Effector CD8-positive, alpha-beta T cell (primary cell): ENCODE measurements around the gene SARS1.
A peak's percentile ranks its signal among the peaks of the same experiment; 100 is the strongest.
"Not testable (repeated sequence)": the region's sequence is repeated elsewhere in the genome, so short reads cannot be mapped to it uniquely, and the experiment has no call there.

ENCODE experiments used
- DNase-seq: peaks from one replicate; lab custom pipeline; 2025; lab: John Stamatoyannopoulos, UW
- total RNA-seq, 4 experiments: gene quantifications; one replicate each; lab custom pipeline; 2026; lab: John Stamatoyannopoulos, UW

SARS1 gene, protein sequence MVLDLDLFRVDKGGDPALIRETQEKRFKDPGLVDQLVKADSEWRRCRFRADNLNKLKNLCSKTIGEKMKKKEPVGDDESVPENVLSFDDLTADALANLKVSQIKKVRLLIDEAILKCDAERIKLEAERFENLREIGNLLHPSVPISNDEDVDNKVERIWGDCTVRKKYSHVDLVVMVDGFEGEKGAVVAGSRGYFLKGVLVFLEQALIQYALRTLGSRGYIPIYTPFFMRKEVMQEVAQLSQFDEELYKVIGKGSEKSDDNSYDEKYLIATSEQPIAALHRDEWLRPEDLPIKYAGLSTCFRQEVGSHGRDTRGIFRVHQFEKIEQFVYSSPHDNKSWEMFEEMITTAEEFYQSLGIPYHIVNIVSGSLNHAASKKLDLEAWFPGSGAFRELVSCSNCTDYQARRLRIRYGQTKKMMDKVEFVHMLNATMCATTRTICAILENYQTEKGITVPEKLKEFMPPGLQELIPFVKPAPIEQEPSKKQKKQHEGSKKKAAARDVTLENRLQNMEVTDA
- 194 to 414 (median 222) reads per million in 4 experiments for total RNA-seq

DNA sequence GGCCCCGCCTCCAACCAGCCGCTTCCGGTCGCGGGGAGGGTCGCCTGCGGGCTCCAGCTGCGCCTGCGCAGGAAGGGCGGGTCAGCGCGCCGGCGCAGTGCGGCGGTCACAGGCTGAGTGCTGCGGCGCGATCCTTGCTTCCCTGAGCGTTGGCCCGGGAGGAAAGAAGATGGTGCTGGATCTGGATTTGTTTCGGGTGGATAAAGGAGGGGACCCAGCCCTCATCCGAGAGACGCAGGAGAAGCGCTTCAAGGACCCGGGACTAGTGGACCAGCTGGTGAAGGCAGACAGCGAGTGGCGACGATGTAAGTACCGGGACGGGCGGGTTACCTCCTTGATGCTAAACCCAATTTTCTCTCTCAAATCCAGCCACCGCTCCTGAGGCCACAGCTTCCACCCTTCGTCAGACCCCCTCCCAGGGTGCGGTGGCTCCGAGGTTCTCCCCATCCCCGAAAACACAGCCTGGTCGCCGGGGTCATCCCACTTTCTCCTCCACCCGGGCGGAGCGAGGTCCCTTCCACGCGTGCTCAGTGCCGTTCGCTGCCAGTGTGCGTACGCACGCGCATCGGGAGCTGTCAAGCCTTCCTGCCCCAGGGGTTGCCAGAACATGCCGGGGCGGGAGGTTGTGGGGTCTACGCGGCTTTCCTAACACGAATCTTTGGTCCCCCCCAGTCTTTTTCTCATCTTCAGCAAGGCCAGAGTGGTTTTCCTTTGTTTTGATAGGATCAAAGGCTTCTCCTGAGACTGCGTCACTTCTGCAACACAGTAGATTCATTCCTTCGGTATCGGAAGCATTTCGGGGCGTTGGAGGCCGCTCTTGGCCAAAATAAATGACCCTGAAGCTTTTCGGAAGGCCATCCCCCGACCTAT, at the start of gene SARS1:
TSS of gene SARS1 (plus strand) at position 95 of the 870 bp plus-strand sequence. CDS start at position 170, 75 bp downstream.
- peak; percentile 82 for DNase-seq

DNA sequence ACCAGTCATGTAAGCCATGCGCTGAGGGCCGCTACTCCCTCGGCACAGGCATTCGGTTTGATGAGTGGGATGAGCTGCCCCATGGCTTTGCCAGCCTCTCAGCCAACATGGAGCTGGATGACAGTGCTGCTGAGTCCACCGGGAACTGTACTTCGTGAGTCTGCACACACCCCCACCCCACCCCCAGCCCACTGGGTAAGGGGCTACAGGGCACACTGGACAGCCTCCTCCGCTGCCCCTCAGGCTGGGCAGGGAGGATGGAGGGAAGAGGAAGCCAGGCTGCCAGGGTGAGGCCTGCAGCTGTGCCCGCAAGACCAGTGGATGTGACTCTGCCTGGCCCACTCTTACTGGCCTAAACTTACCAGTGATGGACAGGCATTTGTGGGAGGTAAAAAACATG, 49.2 kb upstream of the SARS1 start:
- DNase-seq, result no peak

DNA sequence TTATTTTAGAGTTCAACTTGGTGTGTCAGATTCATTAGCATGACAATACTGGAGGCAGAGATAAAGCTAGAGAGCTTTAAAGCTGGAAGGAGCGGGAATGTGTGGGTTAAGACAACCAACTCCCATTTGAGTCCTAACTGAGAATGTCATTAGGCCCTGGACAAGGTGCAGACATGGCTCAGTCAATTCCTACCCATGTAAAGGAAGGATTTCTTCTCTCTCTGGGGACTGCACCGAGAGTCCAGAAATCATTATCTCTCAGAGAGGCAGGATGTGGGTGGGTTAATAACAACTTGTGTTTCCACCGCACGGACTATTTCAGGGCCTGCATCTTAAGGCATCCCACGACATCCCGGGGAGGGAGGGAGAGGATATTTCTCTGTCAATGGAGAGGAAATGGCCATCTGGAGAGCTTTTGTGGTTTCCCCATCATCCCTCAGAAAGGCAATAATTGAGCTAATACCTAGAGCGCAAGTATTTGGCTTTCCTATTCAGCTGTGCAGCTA, 46.7 kb upstream of the SARS1 start:
- DNase-seq, result no peak

DNA sequence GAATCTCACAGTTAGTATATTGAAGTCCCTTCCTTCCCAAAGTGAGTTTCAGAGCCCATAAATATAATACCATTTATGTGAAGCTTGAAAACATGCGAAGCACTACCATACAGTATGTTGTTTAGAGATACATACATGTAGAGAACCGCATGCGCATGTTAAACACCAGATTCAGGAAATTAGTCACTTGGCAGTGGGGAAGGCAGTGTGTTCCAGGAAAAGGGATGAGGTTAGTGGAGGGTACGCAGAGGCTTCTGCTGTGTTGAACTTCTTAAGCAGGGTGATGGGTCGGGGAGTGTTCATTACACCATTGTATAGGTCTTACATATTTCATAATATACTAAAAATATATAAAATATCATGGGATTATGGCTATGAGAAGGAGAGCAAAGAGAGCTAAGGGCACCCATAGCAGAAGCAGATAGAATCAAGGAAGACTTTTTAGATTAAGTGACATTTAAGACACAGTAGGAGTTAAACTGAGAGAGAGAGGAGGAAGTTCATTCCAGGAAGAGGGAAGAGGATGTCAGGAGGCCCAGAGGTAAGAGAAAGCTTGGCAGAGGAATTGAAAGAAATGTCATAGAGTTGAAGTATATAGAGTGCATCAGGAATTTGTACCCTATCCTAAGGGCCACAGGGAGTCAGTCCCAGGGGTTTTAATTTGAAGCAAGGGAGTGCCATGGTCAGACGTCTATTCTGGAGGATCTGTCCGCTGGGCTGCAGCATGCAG, 43.5 kb upstream of the SARS1 start:
- no peak for DNase-seq

DNA sequence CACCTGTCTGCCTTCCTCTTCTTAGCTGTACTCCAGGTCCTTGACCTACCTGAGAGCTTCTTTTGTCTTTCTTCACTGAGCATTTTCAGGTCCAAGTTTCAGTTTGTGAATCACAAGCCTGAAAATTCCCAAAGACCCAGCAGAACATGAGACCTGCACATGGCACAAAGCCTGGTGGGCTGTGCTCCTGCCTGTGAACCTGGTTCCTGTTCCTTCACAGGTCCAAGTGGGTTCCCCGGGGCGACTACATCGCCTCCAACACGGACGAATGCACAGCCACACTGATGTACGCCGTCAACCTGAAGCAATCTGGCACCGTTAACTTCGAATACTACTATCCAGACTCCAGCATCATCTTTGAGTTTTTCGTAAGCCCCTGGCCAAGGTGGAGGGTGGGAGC, 42.1 kb upstream of the SARS1 start:
- DNase-seq, result no peak

DNA sequence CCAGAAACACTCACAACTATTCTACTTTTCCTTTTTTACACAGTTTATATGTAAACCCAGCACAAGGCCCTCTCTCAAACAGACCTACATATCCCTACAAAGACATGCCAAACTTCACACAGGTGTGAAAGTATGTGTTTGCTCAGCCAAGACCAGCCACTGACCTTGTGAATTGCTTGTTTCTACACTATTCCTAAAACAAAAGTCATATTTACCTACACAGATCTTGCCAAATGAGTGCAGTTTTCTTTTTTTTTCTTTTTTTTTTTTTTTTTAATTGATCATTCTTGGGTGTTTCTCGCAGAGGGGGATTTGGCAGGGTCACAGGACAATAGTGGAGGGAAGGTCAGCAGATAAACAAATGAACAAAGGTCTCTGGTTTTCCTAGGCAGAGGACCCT, 37.4 kb upstream of the SARS1 start:
- DNase-seq, result not testable (repeated sequence)

DNA sequence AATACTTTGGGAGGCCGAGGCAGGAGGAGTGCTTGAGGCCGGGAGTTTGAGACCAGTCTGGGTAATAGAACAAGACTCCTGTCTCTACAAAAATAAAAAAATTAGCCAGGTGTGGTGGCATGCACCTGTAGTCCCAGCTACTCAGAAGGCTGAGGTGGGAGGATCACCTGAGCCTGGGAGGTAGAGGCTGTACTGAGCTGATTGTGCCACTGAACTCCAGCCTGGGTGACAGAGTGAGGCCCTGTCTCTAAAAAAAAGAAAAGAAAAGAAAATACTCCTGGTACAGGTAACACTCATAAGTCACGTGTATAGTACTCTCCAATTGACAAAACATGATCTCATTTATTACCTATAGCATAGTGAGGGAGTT, 33.0 kb upstream of the SARS1 start:
- not testable (repeated sequence) for DNase-seq

DNA sequence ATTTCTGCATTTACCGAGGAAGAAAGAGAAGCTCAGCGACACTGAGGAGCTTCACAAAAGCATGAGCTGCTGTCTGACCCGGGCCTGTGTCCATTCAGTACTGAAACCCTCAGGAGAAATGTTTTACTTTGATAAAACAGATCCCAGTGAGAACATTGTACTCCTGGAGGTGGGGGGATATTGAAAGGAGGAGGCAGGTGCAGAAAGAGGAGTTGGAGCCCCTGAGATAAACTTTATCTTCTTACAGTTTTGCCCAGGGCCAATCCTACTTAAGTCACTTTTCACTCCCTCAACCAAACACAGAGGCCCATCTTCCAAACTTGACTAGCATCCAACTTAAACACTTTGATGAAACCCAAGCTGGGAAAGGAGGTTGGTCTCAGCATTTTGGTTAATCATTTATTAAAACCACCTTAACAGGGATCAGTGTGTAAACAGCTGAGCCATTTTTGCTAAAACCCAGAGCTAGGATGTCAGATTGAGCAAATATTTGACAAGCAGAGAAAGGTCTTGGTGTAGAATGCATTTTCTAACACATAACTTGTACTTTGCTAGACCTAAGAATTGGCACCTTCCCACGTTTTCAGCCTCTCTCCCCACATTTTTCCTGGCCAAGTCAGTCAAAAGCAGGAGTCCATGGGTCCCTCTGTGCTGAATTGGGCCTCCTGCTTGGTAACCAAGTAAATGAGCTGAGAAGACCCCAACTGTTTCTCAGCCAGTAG, 32.5 kb upstream of the SARS1 start:
- no peak for DNase-seq

DNA sequence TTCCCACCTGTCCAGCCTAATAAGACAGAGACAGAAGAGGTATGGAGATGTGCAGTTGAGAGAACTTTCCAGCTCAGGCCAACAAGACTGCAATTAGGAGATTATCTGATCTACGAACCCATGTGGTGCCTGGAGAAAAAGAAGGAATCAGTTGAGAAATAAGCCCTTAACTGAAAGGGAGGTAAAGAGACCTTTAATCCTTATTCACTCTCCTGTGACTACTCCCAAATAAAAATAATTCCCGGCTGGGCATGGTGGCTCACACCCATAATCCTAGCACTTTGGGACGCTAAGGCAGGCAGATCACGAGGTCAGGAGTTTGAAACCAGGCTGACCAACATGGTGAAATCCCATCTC, 31.9 kb upstream of the SARS1 start:
- no peak for DNase-seq

DNA sequence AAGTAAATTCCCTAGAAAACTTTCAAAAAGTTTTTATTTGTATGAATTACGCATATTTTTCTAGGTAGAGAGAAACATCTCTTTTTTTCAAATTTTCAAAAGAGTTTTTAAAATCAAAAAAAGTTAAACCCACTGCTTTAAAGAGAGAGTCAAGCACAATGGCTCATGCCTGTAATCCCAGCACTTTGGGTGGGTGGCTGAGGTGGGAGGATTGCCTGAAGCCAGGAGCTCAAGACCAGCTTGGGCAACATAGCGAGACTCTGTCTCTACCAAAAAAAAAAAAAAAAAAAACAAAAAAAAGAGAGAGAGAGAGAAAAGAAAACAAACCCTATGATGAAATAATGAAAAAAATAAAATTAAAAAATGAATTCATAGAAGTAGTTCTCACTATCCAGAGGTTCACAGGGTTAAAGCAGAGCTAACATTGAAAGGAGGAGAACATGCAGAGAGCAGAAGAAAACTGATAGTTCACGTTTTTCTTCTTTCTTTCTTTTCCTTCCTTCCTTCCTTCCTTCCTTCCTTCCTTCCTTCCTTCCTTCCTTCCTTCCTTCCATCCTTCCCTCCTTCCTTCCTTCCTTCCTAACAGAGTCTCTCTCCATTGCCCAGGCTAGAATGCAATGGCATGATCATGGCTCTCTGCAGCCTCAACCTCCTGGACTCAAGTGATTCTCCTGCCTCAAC, 30.5 kb upstream of the SARS1 start:
- no peak for DNase-seq

DNA sequence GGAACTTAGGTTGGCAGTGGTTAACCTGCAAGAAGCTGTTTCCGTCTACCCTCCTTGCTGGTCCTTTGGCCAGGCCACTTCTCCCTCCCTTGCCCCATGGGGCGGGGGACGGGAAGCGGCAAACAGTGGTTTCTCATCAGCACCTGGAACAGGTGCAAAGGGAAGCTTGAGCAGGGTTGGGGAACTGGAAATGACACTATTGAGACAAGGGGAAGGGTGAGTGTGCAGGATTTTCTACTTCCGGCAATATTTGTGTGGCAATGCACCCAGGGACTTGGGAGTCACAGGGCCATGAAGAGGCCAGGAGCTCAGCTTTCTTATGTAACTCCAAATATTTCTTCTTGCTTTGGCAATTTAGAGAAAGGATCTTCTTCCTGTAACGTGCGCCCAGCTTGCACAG, 29.0 kb upstream of the SARS1 start:
- no peak for DNase-seq

DNA sequence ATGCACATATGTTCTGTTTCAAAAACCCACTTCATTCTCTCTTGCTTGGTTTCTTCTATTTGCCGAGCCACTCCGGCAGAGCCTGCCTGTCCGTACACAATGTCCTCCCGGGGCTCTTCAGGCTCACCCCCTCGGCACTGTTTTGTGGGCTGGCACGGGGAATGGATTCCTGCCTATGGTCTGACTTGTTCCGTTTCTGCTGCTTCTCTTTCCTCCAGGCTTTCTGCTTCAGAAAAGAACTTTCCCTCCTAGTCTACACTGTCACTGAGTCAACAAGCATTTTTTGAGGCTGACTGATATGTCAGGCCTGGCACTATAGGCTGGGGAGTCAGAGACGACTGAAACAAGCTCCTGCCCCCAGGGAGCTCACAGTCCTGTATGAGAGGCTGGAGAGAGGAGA, 28.4 kb upstream of the SARS1 start:
- DNase-seq, result no peak

DNA sequence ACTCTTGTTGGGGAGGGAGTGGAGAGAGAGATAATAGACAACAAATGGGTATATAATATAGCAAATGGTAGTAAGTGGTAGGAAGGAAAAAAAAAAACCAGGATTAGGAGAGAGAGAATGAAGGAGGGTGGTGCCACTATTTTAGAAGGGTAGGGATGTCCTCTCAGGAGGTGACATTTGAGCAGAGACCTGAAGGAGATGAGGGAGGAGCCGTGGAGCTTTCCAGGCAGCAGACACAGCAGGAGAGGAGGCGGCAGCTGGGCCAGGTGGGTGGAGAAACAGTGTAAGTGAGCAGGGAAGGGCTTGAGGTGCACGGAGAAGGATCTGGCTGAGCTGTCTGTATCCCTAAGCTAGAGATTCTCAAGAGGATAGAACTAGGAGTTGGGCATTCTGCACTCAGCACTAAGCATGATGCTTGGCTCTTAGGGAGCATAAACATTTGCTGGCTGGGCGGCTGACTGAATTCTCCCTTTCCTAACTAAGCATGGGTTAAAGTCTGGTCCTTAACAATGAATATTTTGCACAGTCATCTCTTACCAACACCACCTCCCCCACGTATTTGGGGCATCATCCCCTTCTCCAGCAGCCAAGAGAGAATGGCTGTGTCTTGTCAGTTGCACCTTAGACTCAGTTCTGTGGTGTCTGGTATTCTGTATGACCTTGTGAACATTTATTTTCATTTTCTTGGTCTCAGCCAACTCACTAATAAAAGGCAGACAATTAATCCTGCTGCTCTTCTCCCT, 27.6 kb upstream of the SARS1 start:
- no peak for DNase-seq

DNA sequence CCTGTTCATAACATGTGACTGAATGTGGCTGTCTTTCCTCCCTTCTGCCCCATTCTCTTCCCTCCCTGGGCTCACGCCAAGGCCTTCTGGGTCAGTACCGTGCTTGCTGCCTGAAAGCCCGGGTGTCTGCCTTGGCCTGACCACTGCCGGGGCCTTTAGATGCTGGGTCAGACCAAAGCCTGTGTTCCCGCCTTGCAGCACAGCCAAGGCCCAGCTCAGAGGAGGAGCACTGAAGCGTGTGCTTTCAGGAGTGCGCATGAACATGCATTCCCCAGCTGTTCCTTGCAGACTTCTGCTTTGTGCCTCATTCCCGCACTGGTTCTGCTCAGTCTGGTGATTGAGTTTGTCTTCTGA, 27.0 kb upstream of the SARS1 start:
- DNase-seq, result no peak

DNA sequence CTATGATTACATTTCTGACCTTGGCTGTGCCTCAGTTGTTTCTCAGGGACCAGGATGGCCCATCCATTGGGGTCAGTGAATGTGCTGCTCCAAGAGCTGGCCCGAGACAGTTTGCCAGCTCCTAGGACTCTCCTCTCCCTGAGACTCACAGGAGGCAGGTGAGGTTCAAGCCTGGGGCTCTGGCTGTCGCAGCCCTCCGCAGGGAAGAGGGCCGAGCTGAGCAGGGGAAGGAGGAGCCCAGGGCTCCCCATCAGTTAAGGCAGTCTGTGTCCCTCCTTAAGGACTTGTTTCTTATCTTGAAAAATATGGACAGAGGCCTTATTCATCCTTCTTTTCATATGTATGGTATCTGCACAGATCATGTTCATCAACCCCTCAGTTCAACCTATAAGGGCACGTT, 26.6 kb upstream of the SARS1 start:
- no peak for DNase-seq

DNA sequence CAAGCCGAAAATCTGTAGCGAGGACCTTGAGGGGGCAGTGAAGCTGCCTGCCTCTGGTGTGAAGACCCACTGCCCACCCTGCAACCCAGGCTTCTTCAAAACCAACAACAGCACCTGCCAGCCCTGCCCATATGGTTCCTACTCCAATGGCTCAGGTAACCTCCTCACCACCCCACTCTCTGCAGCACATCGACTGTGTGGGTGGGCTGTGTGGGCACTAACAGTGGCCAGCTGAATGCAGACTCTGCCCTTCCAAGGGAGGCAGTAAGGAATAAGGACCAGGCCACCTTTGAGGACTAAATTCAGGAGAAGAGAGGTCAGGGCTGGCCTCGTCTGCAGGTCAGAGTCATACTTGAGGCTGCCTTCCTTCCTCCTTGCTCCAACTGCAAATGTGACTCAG, 25.5 kb upstream of the SARS1 start:
- DNase-seq, result no peak

DNA sequence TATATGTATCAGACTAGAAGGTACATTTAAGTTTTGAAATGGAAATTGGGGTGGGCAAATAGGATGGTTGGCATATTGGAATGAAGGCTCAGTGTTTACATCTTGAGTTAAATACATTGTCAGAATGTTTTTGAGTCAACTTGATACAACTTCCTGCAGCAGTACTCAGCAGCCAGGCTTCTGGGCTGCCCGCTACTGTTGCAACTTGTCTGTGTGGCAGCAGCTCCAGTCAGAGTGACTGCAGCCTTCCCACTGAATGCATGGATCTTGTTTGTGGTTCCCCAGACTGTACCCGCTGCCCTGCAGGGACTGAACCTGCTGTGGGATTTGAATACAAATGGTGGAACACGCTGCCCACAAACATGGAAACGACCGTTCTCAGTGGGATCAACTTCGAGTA, 24.9 kb upstream of the SARS1 start:
- no peak for DNase-seq

DNA sequence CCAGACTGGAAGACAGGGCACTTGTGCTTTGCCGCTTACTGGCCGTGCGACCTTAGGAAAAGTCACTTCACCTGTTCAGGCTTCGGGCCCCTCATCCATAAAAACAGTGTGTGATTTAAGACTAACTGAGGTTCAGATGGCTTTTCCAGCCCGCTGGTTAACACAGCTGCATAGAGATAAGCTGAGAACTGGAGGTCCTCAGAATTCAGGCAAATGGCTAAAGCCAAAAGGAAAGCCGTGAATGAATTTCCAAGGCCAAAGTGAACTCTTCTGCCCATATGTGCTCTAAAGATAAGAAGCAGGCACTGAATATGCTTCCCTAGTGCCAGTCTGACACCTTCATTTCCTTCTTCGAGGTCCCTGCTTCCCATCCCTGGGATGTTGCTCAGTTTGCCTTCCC, 23.5 kb upstream of the SARS1 start:
- DNase-seq, result no peak

DNA sequence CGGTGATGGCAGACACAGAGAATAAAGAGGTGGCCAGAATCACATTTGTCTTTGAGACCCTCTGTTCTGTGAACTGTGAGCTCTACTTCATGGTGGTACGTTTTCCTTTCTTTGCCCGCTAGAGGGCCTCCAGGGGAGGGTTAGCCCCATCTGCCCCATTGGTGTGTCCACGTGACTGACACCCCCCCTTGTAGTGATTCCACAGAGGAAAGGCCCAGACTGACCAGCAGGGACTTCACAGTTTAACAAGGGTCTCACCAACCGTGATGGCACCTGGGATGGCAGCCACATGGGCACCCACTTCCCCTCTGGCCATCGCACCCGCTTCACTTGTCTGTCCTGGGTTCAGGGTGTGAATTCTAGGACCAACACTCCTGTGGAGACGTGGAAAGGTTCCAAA, 22.3 kb upstream of the SARS1 start:
- DNase-seq, result no peak

DNA sequence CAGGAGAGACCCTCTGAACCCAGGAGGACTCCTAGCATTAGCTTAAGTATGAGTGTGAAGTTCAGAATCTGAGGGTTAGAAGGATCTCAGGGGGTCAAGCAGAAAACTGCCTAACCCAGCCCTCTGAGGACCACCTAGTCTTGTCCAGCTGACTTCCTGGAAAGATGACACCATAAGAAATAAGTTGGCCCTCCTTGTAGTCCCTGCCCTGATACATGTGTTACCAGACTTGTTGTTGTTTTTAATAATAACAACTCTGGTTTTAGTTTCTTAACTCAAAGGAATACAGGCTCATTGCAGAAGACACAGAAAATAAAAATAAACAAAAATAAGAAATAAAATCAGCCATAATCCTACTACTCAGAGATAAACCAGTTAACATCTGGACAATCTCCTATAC, 21.8 kb upstream of the SARS1 start:
- no peak for DNase-seq
